Measurements from ENCODE around the gene RUNX1.

Gene RUNX1

GRCh38 chr21:34897828-34898227 lies 151.3 kb downstream of the RUNX1 start:
- no peak for DNase-seq (ENCODE audit: low read depth)

- no peak for DNase-seq (ENCODE audit: low read depth)
Measured at GRCh38 chr21:34894401-34894800, 154.7 kb downstream of the RUNX1 start.

GRCh38 chr21:34892209-34892608 lies 156.9 kb downstream of the RUNX1 start:
- no peak for DNase-seq (ENCODE audit: low read depth)

GRCh38 chr21:34891613-34891943 lies 157.5 kb downstream of the RUNX1 start:
- DNase-seq (ENCODE audit: low read depth): no peak

- DNase-seq (ENCODE audit: low read depth): no peak
Measured at GRCh38 chr21:34890724-34891612, 158.1 kb downstream of the RUNX1 start.

GRCh38 chr21:34890470-34890723 lies 158.7 kb downstream of the RUNX1 start:
- no peak for DNase-seq (ENCODE audit: low read depth)

- peak; percentile 55 for DNase-seq (ENCODE audit: low read depth)
Measured at GRCh38 chr21:34889676-34890469, 159.2 kb downstream of the RUNX1 start.

- DNase-seq (ENCODE audit: low read depth): peak; percentile 37
Measured at GRCh38 chr21:34889320-34889675, 159.8 kb downstream of the RUNX1 start.

GRCh38 chr21:34888569-34889319 lies 160.4 kb downstream of the RUNX1 start:
- peak; percentile 59 for DNase-seq (ENCODE audit: low read depth)

- peak; percentile 80 for DNase-seq (ENCODE audit: low read depth)
Measured at GRCh38 chr21:34887725-34888568, 161.2 kb downstream of the RUNX1 start.

GRCh38 chr21:34887105-34887442 lies 162.0 kb downstream of the RUNX1 start:
- DNase-seq (ENCODE audit: low read depth): no peak

- DNase-seq (ENCODE audit: low read depth): no peak
Measured at GRCh38 chr21:34886240-34887104, 162.6 kb downstream of the RUNX1 start.

GRCh38 chr21:34885626-34886239 lies 163.4 kb downstream of the RUNX1 start:
- DNase-seq (ENCODE audit: low read depth): no peak

GRCh38 chr21:34885125-34885524 lies 164.0 kb downstream of the RUNX1 start:
- no peak for DNase-seq (ENCODE audit: low read depth)

GRCh38 chr21:34884346-34884929 lies 164.7 kb downstream of the RUNX1 start:
- DNase-seq (ENCODE audit: low read depth): no peak

GRCh38 chr21:34883491-34884271 lies 165.4 kb downstream of the RUNX1 start:
- DNase-seq (ENCODE audit: low read depth): no peak

- DNase-seq (ENCODE audit: low read depth): no peak
Measured at GRCh38 chr21:34882719-34883131, 166.4 kb downstream of the RUNX1 start.

GRCh38 chr21:34881839-34882371 lies 167.2 kb downstream of the RUNX1 start:
- no peak for DNase-seq (ENCODE audit: low read depth)

- no peak for DNase-seq (ENCODE audit: low read depth)
Measured at GRCh38 chr21:34881421-34881820, 167.7 kb downstream of the RUNX1 start.

Data from activated T-cell treated with anti-CD3 and anti-CD28 coated beads for 1 hour (primary cell).